GM23248 (cell line): Measurements from ENCODE around the gene BPIFA1.

Experiments used
- EZH2 ChIP-seq: fragments of 200-600 bp; sonication (generic); IDR thresholded peaks from 2 replicates; pipeline ENCODE4 v1.6.1; 2018; ENCODE audit warnings: antibody characterized with exemption, mild to moderate bottlenecking; ENCODE audit not compliant: insufficient read depth, poor library complexity, severe bottlenecking
- EZH2phosphoT487 ChIP-seq: fragments of 200-600 bp; sonication (generic); IDR thresholded peaks from 2 replicates; pipeline ENCODE4 v1.6.1; 2018; ENCODE audit warnings: antibody characterized with exemption, moderate library complexity, mild to moderate bottlenecking, low read depth; ENCODE audit not compliant: insufficient read depth

DNA sequence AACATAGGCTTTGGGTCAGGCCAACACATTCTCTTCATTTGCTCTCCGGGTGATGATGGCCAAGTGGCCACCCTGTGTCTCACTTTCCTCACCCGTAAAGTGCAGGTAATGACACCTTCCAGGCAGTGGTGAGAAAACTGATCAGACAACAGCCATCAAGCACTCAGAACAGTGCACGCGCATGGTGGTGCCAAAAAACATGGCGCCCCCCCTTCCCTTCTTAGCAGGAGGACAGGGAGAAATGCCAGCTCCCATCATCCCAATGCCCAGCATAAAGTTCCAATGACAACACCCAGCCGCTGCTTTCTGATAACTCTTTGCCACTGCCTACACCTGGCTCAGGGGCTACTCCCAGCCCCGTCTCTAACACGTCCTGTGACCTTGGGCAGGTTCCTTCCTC, 55.6 kb downstream of the BPIFA1 start:
- TF ChIP-seq EZH2phosphoT487: no peak
- TF ChIP-seq EZH2: no peak
